HCT116 (cell line): ENCODE measurements around the gene UNC93B1. TPM values are rescaled to one million over a fixed set of nuclear protein-coding genes. Genes with fewer than 3 reads are reported as not detected.

Experiments
- ATAC-seq: fragments of 200-7000 bp; cut with Tn5 transposase; 2 replicates; pipeline ENCODE4 v1.9.1; 2020; ENCODE audit warnings: mild to moderate bottlenecking, moderate library complexity
- Bru-seq: library from RNA; stranded (reverse); fragments of 400-500 nt; gene quantifications from one replicate; lab custom pipeline; 2021; lab: Mats Ljungman, UMichigan
- BruChase-seq, 2 experiments: library from RNA; stranded (reverse); fragments of 400-500 nt; gene quantifications; one replicate each; lab custom pipeline; 2021; lab: Mats Ljungman, UMichigan
- BruUV-seq: library from RNA; stranded (reverse); fragments of 400-500 nt; replicated peaks from 2 replicates; lab custom pipeline; 2021; lab: Mats Ljungman, UMichigan
- CTCF ChIA-PET: fragments of 300-600 bp; sonication (Branson Sonifier 250); formaldehyde crosslinking; loops from one replicate; lab custom pipeline; 2021; ENCODE audit warnings: antibody characterized with exemption; lab: Charles Lee
- POLR2A ChIA-PET: fragments of 300-600, 350-600 bp; sonication (Branson Sonifier 250); formaldehyde crosslinking; loops from one replicate; lab custom pipeline; 2021; ENCODE audit warnings: antibody characterized with exemption; lab: Charles Lee
- RAD21 ChIA-PET, 2 experiments: fragments of 300-600 bp; sonication (Branson Sonifier 250); formaldehyde crosslinking; loops; one replicate each; lab custom pipeline; 2023; ENCODE audit warnings: low total read pairs in 2 of 2; ENCODE audit not compliant: uncharacterized antibody in 2 of 2, unreplicated experiment in 2 of 2, low non-redundant PET in 1 of 2; lab: Charles Lee
- DNase-seq: peaks from one replicate; pipeline ENCODE4 v3.0.0-alpha.2; 2010; ENCODE audit warnings: low read depth, low spot score
- H2AFZ ChIP-seq: fragments of 200-600 bp; shearing (Covaris generic), sonication (generic); 2 replicates; pipeline ENCODE4 v1.6.1; 2017; ENCODE audit warnings: low read depth, mixed run types, mixed read lengths, antibody characterized with exemption, low read length; ENCODE audit not compliant: poor library complexity, severe bottlenecking
- H3K27ac ChIP-seq: 2 replicates; pipeline ENCODE4 v1.5.1; 2012; ENCODE audit warnings: low read depth, low read length
- H3K27me3 ChIP-seq: fragments of 200-600 bp; sonication (generic); 2 replicates; pipeline ENCODE4 v1.6.1; 2016; ENCODE audit warnings: mixed run types, low read length, mixed read lengths; ENCODE audit not compliant: insufficient read depth
- H3K36me3 ChIP-seq, 2 experiments: fragments of 200-500 bp in 1 of 2; fragments of 200-600 bp in 1 of 2; sonication (Bioruptor generic) in 1 of 2; sonication (generic) in 1 of 2; 2 replicates each; pipeline versions ENCODE4 v1.5.1 to v1.6.1; 2014 to 2016; ENCODE audit warnings: low read length in 2 of 2, inconsistent platforms in 1 of 2, mixed read lengths in 1 of 2, mixed run types in 1 of 2; ENCODE audit not compliant: insufficient read depth in 2 of 2, control insufficient read depth in 1 of 2
- H3K4me1 ChIP-seq, 2 experiments: fragments of 200-600 bp in 1 of 2; sonication (generic) in 1 of 2; 2 replicates each; pipeline versions ENCODE4 v1.5.1 to v1.6.1; 2012 to 2017; ENCODE audit warnings: low read length in 2 of 2, inconsistent platforms in 1 of 2, mild to moderate bottlenecking in 1 of 2, mixed read lengths in 1 of 2, mixed run types in 1 of 2, moderate library complexity in 1 of 2; ENCODE audit not compliant: insufficient read depth in 2 of 2, control insufficient read depth in 1 of 2
- H3K4me2 ChIP-seq: fragments of 200-600 bp; sonication (generic); 2 replicates; pipeline ENCODE4 v1.6.1; 2017; ENCODE audit warnings: mixed run types, low read length, mixed read lengths
- H3K4me3 ChIP-seq, 2 experiments: fragments of 200-600 bp in 1 of 2; sonication (generic) in 1 of 2; replicated peaks in 1 of 2; 2 replicates each; pipeline ENCODE4 v1.5.1; 2011 to 2016; ENCODE audit warnings: low read length in 2 of 2, control low read depth in 1 of 2, low read depth in 1 of 2, mild to moderate bottlenecking in 1 of 2, mixed read lengths in 1 of 2, mixed run types in 1 of 2
- H3K79me2 ChIP-seq: fragments of 200-600 bp; sonication (generic); 2 replicates; pipeline ENCODE4 v1.6.1; 2017; ENCODE audit warnings: mild to moderate bottlenecking, mixed run types, low read length, moderate library complexity, mixed read lengths; ENCODE audit not compliant: insufficient read depth
- H3K9ac ChIP-seq: fragments of 200-600 bp; sonication (generic); 2 replicates; pipeline ENCODE4 v1.6.1; 2016; ENCODE audit warnings: low read length, mixed read lengths
- H3K9me2 ChIP-seq: fragments of 200-600 bp; sonication (generic), shearing (Covaris generic); 2 replicates; pipeline ENCODE4 v1.6.1; 2017; ENCODE audit warnings: mixed run types, mild to moderate bottlenecking, moderate library complexity; ENCODE audit not compliant: insufficient read depth
- H3K9me3 ChIP-seq, 2 experiments: fragments of 200-500 bp in 1 of 2; fragments of 200-600 bp in 1 of 2; sonication (Bioruptor generic) in 1 of 2; sonication (generic) in 1 of 2; 2 replicates each; pipeline ENCODE4 v1.6.1; 2014 to 2017; ENCODE audit warnings: low read length in 2 of 2, mixed read lengths in 2 of 2, inconsistent platforms in 1 of 2, low read depth in 1 of 2, mild to moderate bottlenecking in 1 of 2, mixed run types in 1 of 2, moderate library complexity in 1 of 2; ENCODE audit not compliant: control insufficient read depth in 1 of 2, insufficient read depth in 1 of 2
- H4K20me1 ChIP-seq: fragments of 200-600 bp; sonication (generic), shearing (Covaris generic); 2 replicates; pipeline ENCODE4 v1.6.1; 2017; ENCODE audit warnings: mixed run types, mild to moderate bottlenecking, moderate library complexity; ENCODE audit not compliant: insufficient read depth
- CBX3 ChIP-seq: IDR thresholded peaks from 2 replicates; pipeline ENCODE4 v1.6.1; 2012; ENCODE audit warnings: low read depth
- CEBPB ChIP-seq: IDR thresholded peaks from 2 replicates; pipeline ENCODE4 v1.6.1; 2012; ENCODE audit warnings: low read depth
- ELF1 ChIP-seq: IDR thresholded peaks from 2 replicates; pipeline ENCODE4 v1.6.1; 2012; ENCODE audit warnings: low read depth, borderline replicate concordance
- EZH2phosphoT487 ChIP-seq: fragments of 200-600 bp; IDR thresholded peaks from 2 replicates; pipeline ENCODE4 v1.6.1; 2018; ENCODE audit warnings: antibody characterized with exemption, borderline replicate concordance
- POLR2A ChIP-seq: IDR thresholded peaks from 2 replicates; pipeline ENCODE4 v1.7.0; 2011; ENCODE audit warnings: borderline replicate concordance; ENCODE audit not compliant: insufficient read depth, insufficient read length; ENCODE audit errors: extremely low read depth
- POLR2AphosphoS5 ChIP-seq: IDR thresholded peaks from 2 replicates; pipeline ENCODE4 v1.6.1; 2011; ENCODE audit warnings: mild to moderate bottlenecking, low read depth, low read length, moderate library complexity
- RAD21 ChIP-seq: IDR thresholded peaks from 2 replicates; pipeline ENCODE4 v1.6.1; 2012; ENCODE audit warnings: low read depth, mild to moderate bottlenecking
- YY1 ChIP-seq: IDR thresholded peaks from 2 replicates; pipeline ENCODE4 v1.6.1; 2011; ENCODE audit warnings: low read length, low read depth, moderate library complexity, mild to moderate bottlenecking; ENCODE audit not compliant: insufficient replicate concordance; ENCODE audit errors: extremely low read depth
- ZFX ChIP-seq: fragments of 450-650 bp; IDR thresholded peaks from 2 replicates; pipeline ENCODE4 v1.6.1; 2017
- intact Hi-C: fragments of 100-400 bp; cut with micrococcal nuclease; formaldehyde crosslinking; loops from 2 replicates; pipeline ENCODE4 v1.10.0; 2022
- long read RNA-seq: library from polyadenylated mRNA; unstranded; transcript quantifications from one replicate; pipeline ENCODE4 v2.0.0, GENCODE V29; 2021; ENCODE audit not compliant: unreplicated experiment
- polyA plus RNA-seq: library from polyadenylated mRNA; unstranded; fragments of >200 nt; gene quantifications from 2 replicates; pipeline ENCODE4 v1.2.1, GENCODE V29; 2012; ENCODE audit warnings: missing spikeins
- total RNA-seq: library from RNA; stranded (reverse); gene quantifications from one replicate; pipeline ENCODE4 v1.2.1, GENCODE V29; 2021; ENCODE audit not compliant: unreplicated experiment
- TF ChIP-seq, protein P1 (sequence below): IDR thresholded peaks from 2 replicates; pipeline ENCODE4 v1.6.1; 2012; ENCODE audit warnings: low read depth
- TF ChIP-seq, protein P2 (sequence below): IDR thresholded peaks from 2 replicates; pipeline ENCODE4 v1.6.1; 2011; ENCODE audit warnings: mild to moderate bottlenecking, low read length, moderate library complexity; ENCODE audit not compliant: insufficient replicate concordance; ENCODE audit errors: extremely low read depth

The UNC93B1 gene, protein sequence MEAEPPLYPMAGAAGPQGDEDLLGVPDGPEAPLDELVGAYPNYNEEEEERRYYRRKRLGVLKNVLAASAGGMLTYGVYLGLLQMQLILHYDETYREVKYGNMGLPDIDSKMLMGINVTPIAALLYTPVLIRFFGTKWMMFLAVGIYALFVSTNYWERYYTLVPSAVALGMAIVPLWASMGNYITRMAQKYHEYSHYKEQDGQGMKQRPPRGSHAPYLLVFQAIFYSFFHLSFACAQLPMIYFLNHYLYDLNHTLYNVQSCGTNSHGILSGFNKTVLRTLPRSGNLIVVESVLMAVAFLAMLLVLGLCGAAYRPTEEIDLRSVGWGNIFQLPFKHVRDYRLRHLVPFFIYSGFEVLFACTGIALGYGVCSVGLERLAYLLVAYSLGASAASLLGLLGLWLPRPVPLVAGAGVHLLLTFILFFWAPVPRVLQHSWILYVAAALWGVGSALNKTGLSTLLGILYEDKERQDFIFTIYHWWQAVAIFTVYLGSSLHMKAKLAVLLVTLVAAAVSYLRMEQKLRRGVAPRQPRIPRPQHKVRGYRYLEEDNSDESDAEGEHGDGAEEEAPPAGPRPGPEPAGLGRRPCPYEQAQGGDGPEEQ
- 72.9 TPM for total RNA-seq
- polyA plus RNA-seq: 55.1 and 67.6 TPM in 2 replicates
- Bru-seq, nascent RNA: percentile 59 among the genes with signal in this experiment
- BruChase-seq, experiment 1, labeled RNA remaining after a 6-hour chase: percentile 71 among the genes with signal in this experiment
- percentile 67 among the genes with signal in this experiment for BruChase-seq, experiment 2, labeled RNA remaining after a 2-hour chase
- long read RNA-seq, transcript UNC93B1-201 (11 exons, 2,316 nt): major isoform, 126 of 203 reads
- long read RNA-seq, partial matches to known transcripts: 43 of 203 reads
- long read RNA-seq, other reads (novel, unspliced or antisense): 31 of 203 reads

DNA sequence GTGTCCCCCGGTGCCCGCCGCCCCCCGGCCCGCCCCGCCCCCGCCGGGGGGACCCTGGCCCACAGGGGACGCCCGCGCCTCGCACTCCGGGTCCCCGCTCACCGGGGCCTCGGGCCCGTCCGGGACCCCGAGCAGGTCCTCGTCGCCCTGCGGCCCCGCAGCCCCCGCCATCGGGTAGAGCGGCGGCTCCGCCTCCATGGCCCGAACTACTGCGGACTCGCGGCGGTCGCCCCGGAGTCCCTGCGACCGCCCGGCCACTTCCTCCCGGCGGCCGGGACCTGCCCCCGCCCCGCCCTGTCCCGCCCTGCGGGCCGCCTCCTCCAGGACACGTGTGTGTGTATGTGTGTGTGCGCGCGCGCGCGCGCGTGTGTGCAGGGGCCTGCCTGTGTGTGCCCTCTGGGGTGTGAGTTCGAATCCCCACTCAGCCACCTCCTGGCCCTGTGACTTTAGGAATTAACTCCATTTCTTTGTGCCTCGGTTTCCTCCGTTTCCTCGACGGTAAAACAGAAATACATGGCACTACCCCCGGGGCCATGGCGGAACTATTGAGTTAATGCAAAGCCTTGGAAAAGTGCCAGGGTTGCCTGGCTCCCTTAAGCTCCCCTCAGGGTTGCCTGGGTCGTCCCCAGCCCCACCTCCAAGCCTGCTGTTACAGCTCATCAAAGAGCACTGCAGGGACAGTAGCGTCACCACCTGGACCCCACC is at the start of gene UNC93B1:
Gene UNC93B1 (minus strand): TSS at position 252 of the 705 bp plus-strand sequence. CDS start 54 bp downstream, at position 198.
- Histone ChIP-seq H3K4me1 (peaks cover 24 to 37% of the 10 kb centered on the region in 2 experiments), H3K27ac (peak within 1 kb of the TSS; percentile 77), H4K20me1 (no peaks in the 10 kb centered on the region)
- ChIA-PET RAD21 (no interaction called here), POLR2A (interaction anchor here (1.5 kb wide), 1 partner anchor 10 kb away, joined by 3 read pairs; no protein-coding TSS in a partner anchor)
- intact Hi-C loops: no loop called here
- TF ChIP-seq ZFX: 0 out of 2 replicates have a peak, but pooled peaks have one; percentile 40
- peak; percentile 43 for TF ChIP-seq YY1
- TF ChIP-seq, protein P1, sequence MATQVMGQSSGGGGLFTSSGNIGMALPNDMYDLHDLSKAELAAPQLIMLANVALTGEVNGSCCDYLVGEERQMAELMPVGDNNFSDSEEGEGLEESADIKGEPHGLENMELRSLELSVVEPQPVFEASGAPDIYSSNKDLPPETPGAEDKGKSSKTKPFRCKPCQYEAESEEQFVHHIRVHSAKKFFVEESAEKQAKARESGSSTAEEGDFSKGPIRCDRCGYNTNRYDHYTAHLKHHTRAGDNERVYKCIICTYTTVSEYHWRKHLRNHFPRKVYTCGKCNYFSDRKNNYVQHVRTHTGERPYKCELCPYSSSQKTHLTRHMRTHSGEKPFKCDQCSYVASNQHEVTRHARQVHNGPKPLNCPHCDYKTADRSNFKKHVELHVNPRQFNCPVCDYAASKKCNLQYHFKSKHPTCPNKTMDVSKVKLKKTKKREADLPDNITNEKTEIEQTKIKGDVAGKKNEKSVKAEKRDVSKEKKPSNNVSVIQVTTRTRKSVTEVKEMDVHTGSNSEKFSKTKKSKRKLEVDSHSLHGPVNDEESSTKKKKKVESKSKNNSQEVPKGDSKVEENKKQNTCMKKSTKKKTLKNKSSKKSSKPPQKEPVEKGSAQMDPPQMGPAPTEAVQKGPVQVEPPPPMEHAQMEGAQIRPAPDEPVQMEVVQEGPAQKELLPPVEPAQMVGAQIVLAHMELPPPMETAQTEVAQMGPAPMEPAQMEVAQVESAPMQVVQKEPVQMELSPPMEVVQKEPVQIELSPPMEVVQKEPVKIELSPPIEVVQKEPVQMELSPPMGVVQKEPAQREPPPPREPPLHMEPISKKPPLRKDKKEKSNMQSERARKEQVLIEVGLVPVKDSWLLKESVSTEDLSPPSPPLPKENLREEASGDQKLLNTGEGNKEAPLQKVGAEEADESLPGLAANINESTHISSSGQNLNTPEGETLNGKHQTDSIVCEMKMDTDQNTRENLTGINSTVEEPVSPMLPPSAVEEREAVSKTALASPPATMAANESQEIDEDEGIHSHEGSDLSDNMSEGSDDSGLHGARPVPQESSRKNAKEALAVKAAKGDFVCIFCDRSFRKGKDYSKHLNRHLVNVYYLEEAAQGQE: no peak
- TF ChIP-seq POLR2A: no peak
- TF ChIP-seq POLR2AphosphoS5: peak; percentile 84
- TF ChIP-seq ELF1: no peak
- no peak for TF ChIP-seq RAD21
- TF ChIP-seq EZH2phosphoT487: no peak
- no peak for TF ChIP-seq CBX3
- TF ChIP-seq CEBPB: no peak
- TF ChIP-seq, protein P2, sequence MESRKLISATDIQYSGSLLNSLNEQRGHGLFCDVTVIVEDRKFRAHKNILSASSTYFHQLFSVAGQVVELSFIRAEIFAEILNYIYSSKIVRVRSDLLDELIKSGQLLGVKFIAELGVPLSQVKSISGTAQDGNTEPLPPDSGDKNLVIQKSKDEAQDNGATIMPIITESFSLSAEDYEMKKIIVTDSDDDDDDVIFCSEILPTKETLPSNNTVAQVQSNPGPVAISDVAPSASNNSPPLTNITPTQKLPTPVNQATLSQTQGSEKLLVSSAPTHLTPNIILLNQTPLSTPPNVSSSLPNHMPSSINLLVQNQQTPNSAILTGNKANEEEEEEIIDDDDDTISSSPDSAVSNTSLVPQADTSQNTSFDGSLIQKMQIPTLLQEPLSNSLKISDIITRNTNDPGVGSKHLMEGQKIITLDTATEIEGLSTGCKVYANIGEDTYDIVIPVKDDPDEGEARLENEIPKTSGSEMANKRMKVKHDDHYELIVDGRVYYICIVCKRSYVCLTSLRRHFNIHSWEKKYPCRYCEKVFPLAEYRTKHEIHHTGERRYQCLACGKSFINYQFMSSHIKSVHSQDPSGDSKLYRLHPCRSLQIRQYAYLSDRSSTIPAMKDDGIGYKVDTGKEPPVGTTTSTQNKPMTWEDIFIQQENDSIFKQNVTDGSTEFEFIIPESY: no peak
- TF ChIP-seq, all 23 proteins: peak for 3
- no TSS peak for BruUV-seq
- Histone ChIP-seq H3K79me2 (0 out of 2 replicates have a peak, but pooled peaks cover 4% of the 10 kb centered on the region), H3K9ac (peak within 1 kb of the TSS; percentile 78), H3K9me3 (no peaks in the 10 kb centered on the region), H3K4me3 (peak within 1 kb of the TSS; percentile 58 to 78), H3K4me2 (peak within 1 kb of the TSS; percentile 98), H3K36me3 (no peaks in the 10 kb centered on the region), H3K9me2 (no peaks in the 10 kb centered on the region), H2AFZ (no peak within 1 kb of the TSS), H3K27me3 (no peaks in the 10 kb centered on the region)
- ATAC-seq (peak; percentile 82), DNase-seq (peak; percentile 67)
- CTCF ChIA-PET: no interaction called here
